ENCODE measurements around the gene TMPRSS4.

The TMPRSS4 gene

DNA sequence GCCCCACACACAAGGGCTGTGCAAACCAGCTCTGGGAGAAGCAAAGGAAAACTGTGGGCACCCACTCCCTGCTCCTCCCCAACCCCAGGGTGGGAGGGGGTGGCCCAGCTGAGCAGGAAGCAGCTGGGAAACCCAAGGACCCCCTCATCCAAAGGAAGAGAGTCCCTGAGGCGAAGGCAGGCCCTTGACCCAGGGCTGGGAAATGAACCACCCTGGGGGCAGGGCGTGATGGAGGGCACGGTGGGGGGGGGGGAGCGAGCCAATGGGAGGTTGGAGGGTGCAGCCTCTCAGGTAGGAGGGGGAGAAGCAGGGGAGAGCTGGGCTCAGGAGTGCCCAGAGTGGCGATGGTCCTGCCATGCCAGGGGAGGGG lies 58.9 kb downstream of the TMPRSS4 start:
- H3K4me3 Mint-ChIP-seq, result no peak overlapping the region
- no peak for ATAC-seq (replicated peaks)

DNA sequence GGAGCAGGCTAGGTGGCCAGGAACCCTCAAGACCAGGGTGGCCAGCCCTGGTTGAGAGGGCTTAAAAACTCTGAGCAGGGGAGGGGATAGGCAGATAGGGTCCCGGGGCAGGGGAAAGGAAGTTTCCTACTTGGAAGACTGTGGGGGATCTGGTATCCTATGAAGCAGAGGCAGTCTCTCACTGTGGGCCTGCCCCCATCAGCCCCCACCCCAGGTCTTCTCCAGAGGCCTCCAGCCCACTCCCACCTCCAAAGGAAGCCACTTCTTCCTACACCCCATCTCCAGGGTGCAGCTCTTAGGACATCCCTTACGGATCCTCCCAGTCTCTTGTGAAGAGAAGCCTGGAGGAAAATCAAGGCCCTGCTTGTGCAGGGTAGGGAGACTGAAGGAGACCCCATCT lies 59.5 kb downstream of the TMPRSS4 start:
- Mint-ChIP-seq H3K36me3 (no peaks in the 10 kb centered on the region), H3K4me1 (no peaks in the 10 kb centered on the region), H3K4me3 (no peak overlapping the region), H3K9me3 (no peaks in the 10 kb centered on the region), H3K27ac (no peak overlapping the region), H3K27me3 (peaks cover 43 to 56% of the 10 kb centered on the region in 2 donors)
- no peak for ATAC-seq (replicated peaks)
- no peak for DNase-seq

More for the DNA sequence above, 58.9 kb downstream of the TMPRSS4 start:
- Mint-ChIP-seq H3K4me1 (no peaks in the 10 kb centered on the region), H3K9me3 (no peaks in the 10 kb centered on the region), H3K36me3 (no peaks in the 10 kb centered on the region), H3K27ac (no peak overlapping the region), H3K27me3 (peaks cover 39 to 57% of the 10 kb centered on the region in 2 donors)
- no peak for DNase-seq

DNA sequence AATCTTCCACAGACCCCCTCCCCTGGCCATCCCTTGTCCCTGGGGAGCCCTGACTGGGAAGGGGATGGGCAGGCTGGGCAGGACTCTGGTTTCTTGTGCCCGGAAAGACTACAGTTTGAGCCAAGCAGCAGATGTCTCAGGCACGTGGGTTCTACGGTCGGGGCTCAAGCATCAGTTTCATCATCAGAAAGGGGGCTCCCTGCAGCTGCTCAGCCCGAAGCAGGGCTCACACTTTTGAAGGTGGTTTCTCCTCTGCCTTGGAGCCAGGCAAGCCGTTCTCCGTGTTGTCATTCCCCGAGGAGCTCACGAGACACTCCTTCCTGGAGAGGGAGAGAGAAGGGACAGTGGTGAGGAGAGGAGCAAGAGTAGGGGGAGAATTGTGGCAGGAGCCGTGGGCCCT lies 59.9 kb downstream of the TMPRSS4 start:
- Mint-ChIP-seq H3K27me3 (peaks cover 46 to 58% of the 10 kb centered on the region in 2 donors), H3K4me3 (no peak overlapping the region), H3K4me1 (no peaks in the 10 kb centered on the region), H3K27ac (no peak overlapping the region), H3K9me3 (no peaks in the 10 kb centered on the region), H3K36me3 (no peaks in the 10 kb centered on the region)
- ATAC-seq (replicated peaks), result no peak
- no peak for DNase-seq

DNA sequence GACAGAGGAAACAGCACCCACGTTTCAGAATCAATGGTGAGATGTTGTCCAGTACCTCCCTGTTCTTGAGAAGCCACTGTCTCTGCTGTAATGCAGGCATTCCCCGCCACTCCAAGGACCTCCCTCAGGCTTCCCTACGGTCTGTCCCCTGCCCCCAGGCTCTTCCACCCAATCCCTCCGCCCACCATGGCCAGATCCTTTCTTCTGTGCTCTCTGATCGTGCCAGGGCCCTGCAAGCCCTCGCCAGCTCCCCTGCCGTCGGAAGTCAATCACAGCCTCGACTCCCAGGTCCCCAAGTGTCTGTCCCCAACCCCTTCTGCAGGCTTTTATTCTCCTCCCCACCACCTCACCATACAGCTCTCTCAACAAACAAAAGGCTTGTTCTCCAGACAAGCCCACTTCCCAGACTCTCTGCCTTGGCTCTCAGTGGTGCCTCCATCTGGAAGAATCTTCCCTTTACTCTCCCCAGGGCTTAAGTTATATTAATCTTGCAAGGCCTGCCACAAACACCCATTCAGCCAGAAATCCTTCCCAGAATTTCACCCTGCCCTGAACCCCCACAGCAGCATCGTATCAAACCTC lies 62.1 kb downstream of the TMPRSS4 start:
- Mint-ChIP-seq H3K9me3 (no peaks in the 10 kb centered on the region), H3K4me1 (peaks cover 0 to 3% of the 10 kb centered on the region in 2 donors), H3K27ac (peak overlapping the region; percentile 26), H3K27me3 (peaks cover 59 to 72% of the 10 kb centered on the region in 2 donors), H3K36me3 (no peaks in the 10 kb centered on the region), H3K4me3 (no peak overlapping the region)
- ATAC-seq (replicated peaks) (no peak), DNase-seq (no peak)

DNA sequence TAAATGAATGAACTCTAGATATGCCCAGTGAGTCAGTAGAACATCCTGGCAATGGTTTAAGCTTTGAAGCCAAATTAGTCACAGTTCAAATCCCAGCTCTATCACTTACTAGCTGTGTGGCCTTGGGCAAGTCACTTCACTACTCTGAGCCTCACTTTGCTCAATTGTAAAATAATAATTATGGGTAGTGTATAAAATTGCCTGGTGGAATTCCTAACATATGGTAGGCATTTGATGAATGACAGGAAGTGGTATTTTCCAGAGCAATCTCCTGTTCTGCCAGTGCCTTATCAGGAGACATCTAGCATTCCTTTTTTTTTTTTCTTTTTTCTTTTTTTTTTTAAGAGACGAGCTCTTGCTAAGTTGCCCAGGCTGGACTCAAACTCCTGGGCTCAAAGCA lies 62.7 kb downstream of the TMPRSS4 start:
- H3K27ac Mint-ChIP-seq, result no peak overlapping the region
- H3K4me1 Mint-ChIP-seq, result peaks cover 0 to 3% of the 10 kb centered on the region in 2 donors
- H3K9me3 Mint-ChIP-seq, result no peaks in the 10 kb centered on the region
- no peak overlapping the region for H3K4me3 Mint-ChIP-seq
- no peaks in the 10 kb centered on the region for H3K36me3 Mint-ChIP-seq
- DNase-seq (no peak), ATAC-seq (replicated peaks) (no peak)
- H3K27me3 Mint-ChIP-seq, result peaks cover 62 to 73% of the 10 kb centered on the region in 2 donors

DNA sequence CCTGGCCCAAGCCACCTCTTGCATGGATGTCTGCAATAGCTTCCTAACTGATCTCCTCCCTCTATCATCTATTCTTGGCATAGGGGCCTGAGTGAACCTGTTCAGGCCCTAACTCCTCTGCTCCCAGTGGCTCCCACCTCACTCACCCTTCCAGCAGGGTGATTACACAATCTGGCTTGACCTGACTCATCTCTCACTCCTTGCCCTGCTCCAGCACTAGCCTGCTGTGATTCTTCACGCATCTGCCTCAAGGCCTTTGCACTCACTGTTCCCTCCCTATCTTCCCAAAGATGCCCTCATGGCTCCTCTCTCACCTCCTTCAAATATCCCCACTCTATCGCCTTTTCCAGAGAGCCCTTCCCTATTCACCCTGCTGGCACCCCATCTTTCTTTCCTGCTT lies 65.2 kb downstream of the TMPRSS4 start:
- Mint-ChIP-seq H3K9me3 (no peaks in the 10 kb centered on the region), H3K4me3 (no peak overlapping the region), H3K27ac (no peak overlapping the region), H3K27me3 (peaks cover 58 to 75% of the 10 kb centered on the region in 2 donors), H3K36me3 (no peaks in the 10 kb centered on the region), H3K4me1 (peaks cover 3 to 6% of the 10 kb centered on the region in 2 donors)
- ATAC-seq (replicated peaks) (no peak), DNase-seq (no peak)

DNA sequence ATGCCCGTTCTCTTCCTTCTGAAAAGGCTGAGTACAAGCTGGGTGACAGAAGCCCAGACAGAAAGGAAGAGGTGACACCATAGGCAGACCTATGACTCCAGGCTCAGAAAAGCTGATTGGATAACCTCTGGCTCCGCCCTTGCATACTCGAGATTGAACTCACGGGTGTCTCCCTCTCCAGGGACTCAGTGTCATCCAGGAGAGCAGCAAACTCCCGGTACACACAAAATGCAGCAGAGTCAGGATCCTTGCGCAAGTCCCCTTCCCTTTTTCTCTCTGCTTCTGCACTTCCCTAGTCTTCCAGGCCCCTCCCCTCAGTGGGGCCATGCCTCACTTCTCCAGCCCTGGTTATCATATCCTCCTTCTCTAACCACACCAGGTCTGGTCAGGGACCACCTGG lies 65.9 kb downstream of the TMPRSS4 start:
- Mint-ChIP-seq H3K27ac (no peak overlapping the region), H3K27me3 (peaks cover 62 to 77% of the 10 kb centered on the region in 2 donors), H3K36me3 (no peaks in the 10 kb centered on the region), H3K4me3 (no peak overlapping the region), H3K9me3 (no peaks in the 10 kb centered on the region), H3K4me1 (peaks cover 3 to 6% of the 10 kb centered on the region in 2 donors)
- ATAC-seq (replicated peaks) (no peak), DNase-seq (no peak)

DNA sequence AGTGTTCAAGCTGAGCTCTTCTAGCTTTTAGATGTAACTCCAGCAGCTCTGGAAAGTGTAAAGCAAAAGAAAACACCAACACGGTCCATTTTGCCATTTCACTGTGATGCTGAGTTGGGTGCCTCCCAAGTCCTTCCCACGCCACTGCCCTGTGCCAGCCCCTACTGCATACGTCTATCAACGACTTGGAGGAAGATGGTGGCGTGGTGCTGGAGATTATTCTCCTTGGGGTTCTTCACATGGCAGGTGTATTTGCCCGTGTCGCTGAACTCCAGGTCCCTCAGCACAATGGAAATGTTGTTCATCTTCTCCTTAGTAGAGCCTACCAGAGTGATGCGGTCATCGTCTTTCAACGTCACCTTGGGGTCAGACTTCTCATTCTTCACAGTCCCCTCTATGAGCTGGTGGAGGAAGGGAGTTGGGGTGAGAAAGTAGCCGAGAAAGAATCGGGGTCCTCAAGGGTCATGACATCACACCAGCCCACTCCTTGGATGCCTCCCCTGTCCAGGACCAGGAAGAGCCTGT lies 66.8 kb downstream of the TMPRSS4 start:
- DNase-seq, result no peak
- no peak overlapping the region for H3K27ac Mint-ChIP-seq
- H3K9me3 Mint-ChIP-seq, result no peaks in the 10 kb centered on the region
- peaks cover 66 to 77% of the 10 kb centered on the region in 2 donors for H3K27me3 Mint-ChIP-seq
- peaks cover 3 to 6% of the 10 kb centered on the region in 2 donors for H3K4me1 Mint-ChIP-seq
- H3K36me3 Mint-ChIP-seq, result no peaks in the 10 kb centered on the region
- no peak for ATAC-seq (replicated peaks)
- no peak overlapping the region for H3K4me3 Mint-ChIP-seq

DNA sequence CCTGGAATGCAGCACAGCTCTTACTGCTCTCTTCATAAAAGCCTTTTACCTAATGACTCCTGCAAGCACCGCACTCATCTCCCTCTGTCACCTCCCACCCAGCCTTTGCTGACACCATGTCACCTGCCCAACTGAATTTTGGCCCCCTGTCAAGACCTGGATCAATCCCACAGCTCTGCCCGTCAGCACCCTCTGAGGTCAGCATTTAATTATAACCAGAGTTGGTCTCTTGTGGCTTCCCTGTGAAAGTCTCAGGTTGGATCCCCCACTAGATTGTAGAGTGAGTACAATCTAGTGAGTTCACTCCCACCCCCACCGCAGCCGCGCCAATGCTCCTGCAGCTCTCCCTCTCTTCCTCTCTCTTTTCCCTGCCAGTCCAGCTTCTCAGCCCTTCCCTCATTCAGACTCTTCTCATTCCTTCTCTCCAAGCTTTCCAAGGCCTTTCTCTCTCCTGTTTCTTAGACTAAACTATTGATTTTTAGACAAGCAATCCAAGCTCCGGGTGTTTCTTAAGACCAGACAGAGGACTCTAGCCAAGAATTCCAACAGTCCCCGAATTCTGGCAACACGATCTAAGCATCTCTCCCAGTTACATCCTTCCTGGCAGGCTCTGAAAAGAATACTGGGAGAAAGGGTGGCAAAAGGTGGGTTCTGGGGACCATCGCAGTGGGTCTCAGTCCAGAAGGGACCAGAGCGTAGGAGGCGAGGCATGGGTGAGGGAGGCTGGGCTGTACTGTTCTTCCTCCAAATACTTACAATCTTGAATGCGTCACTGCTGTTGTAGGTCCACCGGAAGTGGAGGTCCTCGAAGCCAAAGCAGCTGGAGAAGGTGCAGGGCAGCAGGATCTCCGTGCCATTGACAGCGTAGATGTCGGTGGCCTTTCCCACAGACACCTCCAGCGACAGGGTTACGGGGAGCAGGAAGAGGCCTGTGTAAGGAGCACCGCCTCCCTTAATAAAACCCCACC lies 67.7 kb downstream of the TMPRSS4 start:
- Mint-ChIP-seq H3K27ac (no peak overlapping the region), H3K9me3 (no peaks in the 10 kb centered on the region), H3K4me3 (no peak overlapping the region), H3K4me1 (peaks cover 3 to 6% of the 10 kb centered on the region in 2 donors), H3K27me3 (peaks cover 65 to 80% of the 10 kb centered on the region in 2 donors), H3K36me3 (no peaks in the 10 kb centered on the region)
- DNase-seq, result no peak
- ATAC-seq (replicated peaks), result no peak

DNA sequence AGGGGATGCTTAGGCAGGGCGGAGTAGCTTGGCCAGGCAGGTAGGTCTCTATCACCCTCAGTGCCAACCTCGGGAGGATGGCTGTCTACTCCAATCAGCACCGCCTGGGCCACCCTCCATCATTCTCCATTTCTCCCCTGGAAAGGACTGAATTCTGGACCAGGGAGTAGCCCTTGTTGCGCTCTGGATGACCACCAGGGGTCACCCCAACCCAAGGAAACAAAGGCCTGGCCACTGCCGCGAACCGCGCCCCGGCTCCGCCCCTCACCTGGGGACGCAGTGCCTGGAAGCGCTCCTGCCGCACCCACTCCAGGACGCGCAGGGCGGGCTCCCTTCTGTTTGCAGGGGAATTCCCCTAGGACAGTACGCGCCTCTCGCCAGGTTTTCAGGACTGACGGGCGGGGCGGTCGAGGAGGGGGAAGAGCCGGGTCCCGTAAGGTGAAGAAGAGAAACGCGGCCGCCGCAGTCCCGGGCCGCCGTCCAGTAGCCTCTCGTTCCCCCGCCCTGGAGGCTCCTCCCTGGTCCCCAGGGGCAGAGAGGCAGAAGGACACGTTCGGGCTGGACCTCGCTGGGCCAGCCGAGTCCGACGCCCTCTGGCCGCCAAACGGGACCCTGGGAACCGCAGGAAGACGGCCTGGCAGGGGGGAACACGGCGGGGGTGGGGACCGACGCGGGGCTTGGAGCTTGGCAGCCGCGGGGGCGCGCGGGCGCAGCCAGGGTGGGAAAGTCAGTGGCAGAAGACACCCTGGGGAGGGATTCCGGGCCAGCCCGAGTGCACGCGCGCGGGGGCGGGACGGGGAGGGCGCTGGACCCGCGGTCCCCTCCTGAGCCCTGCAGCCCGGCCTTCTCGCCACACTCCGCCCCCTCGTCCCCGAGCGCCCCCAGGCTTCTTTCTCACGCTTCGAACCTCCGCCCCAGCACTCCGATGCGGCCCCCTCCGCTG lies 68.7 kb downstream of the TMPRSS4 start:
- Mint-ChIP-seq H3K27ac (peak overlapping the region; percentile 70), H3K27me3 (peaks cover 61 to 83% of the 10 kb centered on the region in 2 donors), H3K9me3 (no peaks in the 10 kb centered on the region), H3K4me1 (peaks cover 3 to 6% of the 10 kb centered on the region in 2 donors), H3K4me3 (peak overlapping the region; percentile 83 to 86), H3K36me3 (no peaks in the 10 kb centered on the region)
- ATAC-seq (replicated peaks) (peak; percentile 96), DNase-seq (peak; percentile 83)

DNA sequence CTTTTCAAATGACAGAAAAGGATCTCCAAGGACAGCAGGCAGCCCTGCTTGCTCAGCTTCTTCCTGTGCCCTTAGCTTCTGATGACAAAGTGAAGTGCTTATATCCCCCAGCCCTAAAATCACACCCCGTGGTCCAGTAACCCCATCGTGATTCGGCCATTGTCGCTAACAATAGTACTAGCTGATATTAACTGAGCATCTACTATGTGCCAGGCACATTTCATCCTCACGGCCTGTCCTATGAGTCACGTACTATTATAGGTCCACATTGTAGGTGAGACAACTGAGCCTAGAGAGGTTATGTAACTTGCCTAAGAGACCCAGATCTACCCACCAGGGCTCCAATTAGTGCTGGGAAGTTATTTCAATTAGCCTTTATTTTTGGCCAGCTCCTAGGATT lies 69.7 kb downstream of the TMPRSS4 start:
- H3K27ac Mint-ChIP-seq, result no peak overlapping the region
- H3K27me3 Mint-ChIP-seq, result peaks cover 64 to 85% of the 10 kb centered on the region in 2 donors

DNA sequence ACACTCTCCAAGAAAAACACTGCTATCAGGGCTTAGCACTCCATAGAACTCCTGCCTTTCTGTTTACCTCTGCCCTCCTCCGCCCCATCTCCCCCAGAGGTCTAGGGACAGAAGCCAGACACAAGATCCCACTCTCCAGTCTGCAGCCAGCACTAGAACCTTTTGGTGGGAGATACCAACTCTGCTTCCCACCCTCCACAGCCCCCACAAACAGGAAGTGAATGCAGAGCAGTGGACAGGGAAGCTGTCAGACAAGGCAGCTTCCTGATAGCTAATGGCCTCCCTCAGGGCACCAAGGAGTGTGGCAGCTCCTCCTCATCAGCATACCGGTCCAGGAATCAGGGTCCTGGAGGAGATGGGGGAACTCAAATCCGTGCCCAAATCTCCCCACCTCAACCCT lies 70.6 kb downstream of the TMPRSS4 start:
- H3K4me3 Mint-ChIP-seq, result no peak overlapping the region
- no peaks in the 10 kb centered on the region for H3K36me3 Mint-ChIP-seq
- peaks cover 60 to 82% of the 10 kb centered on the region in 2 donors for H3K27me3 Mint-ChIP-seq
- no peak for ATAC-seq (replicated peaks)
- no peaks in the 10 kb centered on the region for H3K9me3 Mint-ChIP-seq
- peaks cover 3 to 6% of the 10 kb centered on the region in 2 donors for H3K4me1 Mint-ChIP-seq
- H3K27ac Mint-ChIP-seq, result no peak overlapping the region
- DNase-seq, result no peak

More for the DNA sequence above, 69.7 kb downstream of the TMPRSS4 start:
- Mint-ChIP-seq H3K4me1 (peaks cover 3 to 6% of the 10 kb centered on the region in 2 donors), H3K36me3 (no peaks in the 10 kb centered on the region), H3K9me3 (no peaks in the 10 kb centered on the region), H3K4me3 (peak overlapping the region; percentile 72 to 86)
- ATAC-seq (replicated peaks) (no peak), DNase-seq (no peak)

DNA sequence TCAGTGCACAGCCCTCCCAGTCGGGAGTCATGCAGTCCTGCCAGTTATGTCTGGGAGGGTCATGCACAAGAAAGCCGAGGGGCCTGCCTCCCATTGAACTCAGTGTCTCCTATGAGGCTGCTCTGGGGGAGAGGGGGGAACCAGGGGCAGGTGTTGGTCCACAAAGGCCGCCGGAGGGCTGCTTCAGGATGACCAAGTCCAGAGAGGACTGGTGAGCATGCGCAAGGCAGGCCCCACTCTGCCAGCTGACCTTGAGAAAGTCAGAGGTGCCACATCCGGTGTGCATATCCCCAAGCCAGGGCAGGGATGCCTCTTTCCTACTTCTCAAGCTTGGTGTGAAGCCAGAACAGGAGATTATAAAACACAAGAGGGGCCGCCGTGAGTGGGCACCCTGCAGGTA lies 71.4 kb downstream of the TMPRSS4 start:
- H3K27ac Mint-ChIP-seq, result no peak overlapping the region
- H3K9me3 Mint-ChIP-seq, result no peaks in the 10 kb centered on the region
- no peaks in the 10 kb centered on the region for H3K36me3 Mint-ChIP-seq
- H3K4me3 Mint-ChIP-seq, result no peak overlapping the region
- peaks cover 59 to 85% of the 10 kb centered on the region in 2 donors for H3K27me3 Mint-ChIP-seq
- peaks cover 2 to 8% of the 10 kb centered on the region in 2 donors for H3K4me1 Mint-ChIP-seq
- ATAC-seq (replicated peaks), result no peak
- no peak for DNase-seq

DNA sequence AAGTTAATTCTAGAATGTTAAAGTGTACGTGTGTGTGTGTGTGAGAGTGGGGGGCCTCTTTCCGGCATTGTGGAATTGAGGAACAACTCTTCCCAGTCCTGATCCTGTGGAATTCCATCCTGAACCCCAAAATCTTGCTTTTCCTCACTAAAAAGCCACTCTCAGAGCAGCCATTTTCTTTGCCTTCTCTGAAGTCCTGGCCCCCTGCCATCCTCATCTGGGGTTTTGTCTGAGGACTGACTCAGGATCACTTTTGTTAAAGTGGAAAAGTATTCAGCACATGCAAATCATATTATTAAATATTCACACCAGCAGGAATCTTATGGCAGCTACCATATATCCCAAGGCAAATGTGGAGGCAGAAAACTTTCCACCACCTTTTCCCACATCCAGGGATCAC lies 72.0 kb downstream of the TMPRSS4 start:
- Mint-ChIP-seq H3K36me3 (no peaks in the 10 kb centered on the region), H3K4me1 (peaks cover 6 to 14% of the 10 kb centered on the region in 2 donors), H3K4me3 (no peak overlapping the region), H3K27ac (no peak overlapping the region), H3K27me3 (peaks cover 62 to 87% of the 10 kb centered on the region in 2 donors), H3K9me3 (no peaks in the 10 kb centered on the region)
- no peak for ATAC-seq (replicated peaks)
- no peak for DNase-seq
